Measurements from ENCODE around the gene INVS.

Gene INVS

DNA sequence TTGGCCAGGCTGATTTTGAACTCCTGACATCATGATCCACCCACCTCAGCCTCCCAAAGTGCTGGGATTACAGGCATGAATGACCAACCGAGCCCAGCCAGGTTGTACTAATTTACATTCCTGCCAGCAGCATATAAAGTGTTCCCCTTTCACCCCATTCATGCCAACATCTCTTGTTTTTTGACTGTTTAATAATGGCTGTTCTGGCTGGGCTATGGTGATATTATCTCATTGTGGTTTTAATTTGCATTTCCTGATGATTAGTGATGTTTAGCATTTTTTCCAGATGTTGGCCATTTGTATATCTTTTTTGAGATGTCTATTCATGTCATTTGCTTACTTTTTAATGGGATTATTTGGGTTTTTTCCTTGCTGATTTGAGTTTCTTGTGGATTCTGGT lies 87.3 kb downstream of the INVS start:
- Histone ChIP-seq H3K4me3 (ENCODE audit: low read depth, low read length) (no peak overlapping the region), H3K9ac (no peak overlapping the region), H2AFZ (no peak overlapping the region), H3K27ac (no peak overlapping the region), H3K36me3 (ENCODE audit: control insufficient read depth, insufficient read depth, low read length) (no peaks in the 10 kb centered on the region), H3K9me3 (ENCODE audit: control insufficient read depth, low read length) (no peaks in the 10 kb centered on the region), H3K27me3 (ENCODE audit: control insufficient read depth, insufficient read depth, low read length) (no peaks in the 10 kb centered on the region), H3K4me2 (ENCODE audit: low read length) (no peak overlapping the region), H3K4me1 (no peaks in the 10 kb centered on the region), H3K79me2 (no peaks in the 10 kb centered on the region)
- TF ChIP-seq, protein P1, sequence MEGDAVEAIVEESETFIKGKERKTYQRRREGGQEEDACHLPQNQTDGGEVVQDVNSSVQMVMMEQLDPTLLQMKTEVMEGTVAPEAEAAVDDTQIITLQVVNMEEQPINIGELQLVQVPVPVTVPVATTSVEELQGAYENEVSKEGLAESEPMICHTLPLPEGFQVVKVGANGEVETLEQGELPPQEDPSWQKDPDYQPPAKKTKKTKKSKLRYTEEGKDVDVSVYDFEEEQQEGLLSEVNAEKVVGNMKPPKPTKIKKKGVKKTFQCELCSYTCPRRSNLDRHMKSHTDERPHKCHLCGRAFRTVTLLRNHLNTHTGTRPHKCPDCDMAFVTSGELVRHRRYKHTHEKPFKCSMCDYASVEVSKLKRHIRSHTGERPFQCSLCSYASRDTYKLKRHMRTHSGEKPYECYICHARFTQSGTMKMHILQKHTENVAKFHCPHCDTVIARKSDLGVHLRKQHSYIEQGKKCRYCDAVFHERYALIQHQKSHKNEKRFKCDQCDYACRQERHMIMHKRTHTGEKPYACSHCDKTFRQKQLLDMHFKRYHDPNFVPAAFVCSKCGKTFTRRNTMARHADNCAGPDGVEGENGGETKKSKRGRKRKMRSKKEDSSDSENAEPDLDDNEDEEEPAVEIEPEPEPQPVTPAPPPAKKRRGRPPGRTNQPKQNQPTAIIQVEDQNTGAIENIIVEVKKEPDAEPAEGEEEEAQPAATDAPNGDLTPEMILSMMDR (IDR thresholded peaks at IDR 0.05), result no peak

DNA sequence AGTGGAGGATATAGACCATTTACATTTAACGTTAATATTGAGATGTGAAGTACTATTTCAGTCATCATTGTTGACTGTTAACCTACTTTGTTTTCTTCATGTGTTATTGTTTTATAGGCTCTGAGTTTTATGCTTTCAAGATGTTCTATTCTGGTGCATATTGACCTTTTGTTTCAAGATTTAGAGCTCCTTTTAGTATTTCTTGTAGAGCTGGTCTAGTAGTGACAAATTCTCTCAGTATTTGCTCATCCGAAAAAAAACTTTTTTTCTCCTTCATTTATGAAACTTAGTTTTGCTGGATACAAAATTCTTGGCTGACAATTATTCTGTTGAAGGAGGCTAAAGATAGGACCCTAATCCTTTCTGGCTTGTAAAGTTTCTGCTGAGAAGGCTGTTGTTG lies 91.3 kb downstream of the INVS start:
- no peaks in the 10 kb centered on the region for H3K36me3 ChIP-seq (ENCODE audit: control insufficient read depth, insufficient read depth, low read length)
- no peak overlapping the region for H2AFZ ChIP-seq
- H3K27ac ChIP-seq, result no peak overlapping the region
- H3K79me2 ChIP-seq, result no peaks in the 10 kb centered on the region
- H3K9me3 ChIP-seq (ENCODE audit: control insufficient read depth, low read length), result no peaks in the 10 kb centered on the region
- no peak overlapping the region for H3K4me2 ChIP-seq (ENCODE audit: low read length)
- no peaks in the 10 kb centered on the region for H3K4me1 ChIP-seq
- H3K27me3 ChIP-seq (ENCODE audit: control insufficient read depth, insufficient read depth, low read length), result no peaks in the 10 kb centered on the region
- no peak overlapping the region for H3K9ac ChIP-seq
- H3K4me3 ChIP-seq (ENCODE audit: low read depth, low read length), result no peak overlapping the region
- TF ChIP-seq, protein P1 (IDR thresholded peaks at IDR 0.05), result no peak

DNA sequence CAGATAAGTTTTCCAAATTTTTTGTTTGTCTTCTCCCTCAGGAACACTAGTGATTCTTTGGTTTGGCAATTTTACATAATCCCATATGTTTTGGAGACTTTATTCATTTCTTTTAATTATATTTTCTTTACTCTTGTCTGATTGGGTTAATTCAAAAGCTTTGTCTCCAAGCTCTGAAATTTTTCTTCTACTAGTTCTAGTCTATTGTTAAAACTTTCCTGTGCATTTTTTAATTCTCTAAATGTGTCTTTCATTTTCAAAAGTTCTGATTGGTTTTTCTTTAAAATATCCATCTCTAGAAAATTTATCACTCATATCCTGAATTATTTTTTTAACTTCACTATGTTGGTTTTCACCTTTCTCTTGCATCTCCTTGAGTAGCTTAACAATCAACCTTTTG lies 92.2 kb downstream of the INVS start:
- H3K27me3 ChIP-seq (ENCODE audit: control insufficient read depth, insufficient read depth, low read length), result no peaks in the 10 kb centered on the region
- H3K9me3 ChIP-seq (ENCODE audit: control insufficient read depth, low read length), result no peaks in the 10 kb centered on the region
- H3K79me2 ChIP-seq, result no peaks in the 10 kb centered on the region
- no peaks in the 10 kb centered on the region for H3K36me3 ChIP-seq (ENCODE audit: control insufficient read depth, insufficient read depth, low read length)
- H3K9ac ChIP-seq, result no peak overlapping the region
- no peak overlapping the region for H2AFZ ChIP-seq
- TF ChIP-seq, protein P1 (IDR thresholded peaks at IDR 0.05), result no peak
- H3K4me2 ChIP-seq (ENCODE audit: low read length), result no peak overlapping the region
- H3K27ac ChIP-seq, result no peak overlapping the region
- H3K4me3 ChIP-seq (ENCODE audit: low read depth, low read length), result no peak overlapping the region
- H3K4me1 ChIP-seq, result no peaks in the 10 kb centered on the region

- TF ChIP-seq, protein P1 (IDR thresholded peaks at IDR 0.05), result no peak
- no peaks in the 10 kb centered on the region for H3K27me3 ChIP-seq (ENCODE audit: control insufficient read depth, insufficient read depth, low read length)
- H3K4me1 ChIP-seq, result no peaks in the 10 kb centered on the region
- H3K4me3 ChIP-seq (ENCODE audit: low read depth, low read length), result no peak overlapping the region
- H3K9me3 ChIP-seq (ENCODE audit: control insufficient read depth, low read length), result no peaks in the 10 kb centered on the region
- no peak overlapping the region for H3K27ac ChIP-seq
- H3K36me3 ChIP-seq (ENCODE audit: control insufficient read depth, insufficient read depth, low read length), result no peaks in the 10 kb centered on the region
- no peak overlapping the region for H3K9ac ChIP-seq
- H3K4me2 ChIP-seq (ENCODE audit: low read length), result no peak overlapping the region
- H2AFZ ChIP-seq, result no peak overlapping the region
- H3K79me2 ChIP-seq, result no peaks in the 10 kb centered on the region
Measured at GRCh38 chr9:100193078-100193477, 94.0 kb downstream of the INVS start.

GRCh38 chr9:100196215-100196614 lies 97.2 kb downstream of the INVS start:
- H3K4me1 ChIP-seq, result no peaks in the 10 kb centered on the region
- no peak overlapping the region for H2AFZ ChIP-seq
- no peaks in the 10 kb centered on the region for H3K36me3 ChIP-seq (ENCODE audit: control insufficient read depth, insufficient read depth, low read length)
- no peak overlapping the region for H3K9ac ChIP-seq
- H3K4me2 ChIP-seq (ENCODE audit: low read length), result no peak overlapping the region
- peaks cover 3% of the 10 kb centered on the region for H3K79me2 ChIP-seq
- H3K27me3 ChIP-seq (ENCODE audit: control insufficient read depth, insufficient read depth, low read length), result no peaks in the 10 kb centered on the region
- H3K27ac ChIP-seq, result no peak overlapping the region
- TF ChIP-seq, protein P1 (IDR thresholded peaks at IDR 0.05), result no peak
- no peaks in the 10 kb centered on the region for H3K9me3 ChIP-seq (ENCODE audit: control insufficient read depth, low read length)
- no peak overlapping the region for H3K4me3 ChIP-seq (ENCODE audit: low read depth, low read length)

All from parathyroid adenoma (tissue), 2 donors.